B cell (primary cell): ENCODE measurements around the gene WNT9B. TPM values are rescaled to one million over a fixed set of nuclear protein-coding genes. Genes with fewer than 3 reads are reported as not detected.
A peak's percentile ranks its signal among the peaks of the same experiment; 100 is the strongest.

Source experiments
- ATAC-seq: fragments of 200-7000 bp; cut with Tn5 transposase; one replicate; pipeline ENCODE4 v1.10.0; 2021; ENCODE audit warnings: low read depth, mild to moderate bottlenecking, moderate number of reproducible peaks, moderate library complexity
- CTCF ChIA-PET: fragments of 350-600 bp; sonication (Branson Sonifier 250); formaldehyde crosslinking; loops from one replicate; lab custom pipeline; 2021; ENCODE audit warnings: antibody characterized with exemption, inconsistent platforms; lab: Charles Lee
- POLR2A ChIA-PET: fragments of 350-600 bp; sonication (Branson Sonifier 250); formaldehyde crosslinking; loops from one replicate; lab custom pipeline; 2021; ENCODE audit warnings: antibody characterized with exemption; lab: Charles Lee
- DNase-seq: peaks from one replicate; pipeline ENCODE4 v3.0.0; 2013
- H2AFZ ChIP-seq: 2 replicates; pipeline ENCODE4 v1.6.1; 2012; ENCODE audit warnings: mild to moderate bottlenecking, low read depth, low read length; ENCODE audit not compliant: insufficient read depth, poor library complexity, severe bottlenecking
- H3K27ac ChIP-seq, 2 donors: 1 replicate in 1 of 2; 2 replicates in 1 of 2; pipeline ENCODE4 v1.5.1; 2012 to 2013; ENCODE audit warnings: low read length in 2 of 2, mild to moderate bottlenecking in 2 of 2, moderate library complexity in 1 of 2
- H3K27me3 ChIP-seq, 4 experiments: fragments of 200-600 bp in 1 of 4; sonication (generic) in 1 of 4; replicated peaks in 1 of 4; 1 replicate in 2 of 4; 2 replicates in 2 of 4; pipeline versions ENCODE4 v1.6.1 to v1.7.0; 2013 to 2016; ENCODE audit warnings: low read length in 3 of 4, mild to moderate bottlenecking in 2 of 4, mixed read lengths in 1 of 4, moderate library complexity in 1 of 4; ENCODE audit not compliant: insufficient read depth in 4 of 4, control insufficient read depth in 3 of 4; ENCODE audit errors: control extremely low read depth in 1 of 4
- H3K36me3 ChIP-seq, 2 experiments: replicated peaks in 1 of 2; 1 replicate in 1 of 2; 2 replicates in 1 of 2; pipeline versions ENCODE4 v1.6.1 to v1.7.1; 2013; ENCODE audit warnings: low read length in 1 of 2; ENCODE audit not compliant: insufficient read depth in 2 of 2, control insufficient read depth in 1 of 2; ENCODE audit errors: control extremely low read depth in 1 of 2, extremely low read depth in 1 of 2
- H3K4me1 ChIP-seq, 2 donors: fragments of 200-600 bp in 1 of 2; sonication (generic) in 1 of 2; 1 replicate in 1 of 2; 2 replicates in 1 of 2; pipeline versions ENCODE4 v1.5.1 to v1.6.1; 2013 to 2017; ENCODE audit warnings: low read length in 2 of 2; ENCODE audit not compliant: control insufficient read depth in 2 of 2, insufficient read depth in 2 of 2
- H3K4me2 ChIP-seq: replicated peaks from 2 replicates; pipeline ENCODE3; 2012; ENCODE audit warnings: mild to moderate bottlenecking, low read depth, low read length; ENCODE audit not compliant: poor library complexity, severe bottlenecking
- H3K4me3 ChIP-seq, 5 experiments: fragments of 200-600 bp in 1 of 5; sonication (generic) in 1 of 5; 1 replicate in 3 of 5; 2 replicates in 2 of 5; pipeline versions ENCODE4 v1.5.1 to v1.7.0; 2011 to 2016; ENCODE audit warnings: low read length in 4 of 5, mild to moderate bottlenecking in 4 of 5, low read depth in 2 of 5, control low read depth in 1 of 5, moderate library complexity in 1 of 5; ENCODE audit not compliant: insufficient read depth in 1 of 5; ENCODE audit errors: control extremely low read depth in 1 of 5, extremely low read depth in 1 of 5
- H3K79me2 ChIP-seq: fragments of 200-600 bp; sonication (generic); one replicate; pipeline ENCODE4 v1.6.0; 2016; ENCODE audit warnings: low read length; ENCODE audit not compliant: control insufficient read depth, insufficient read depth
- H3K9ac ChIP-seq: fragments of 200-600 bp; sonication (generic); 2 replicates; pipeline ENCODE4 v1.6.1; 2017; ENCODE audit warnings: mild to moderate bottlenecking, low read length, moderate library complexity
- H3K9me3 ChIP-seq, 3 donors: one replicate each; pipeline versions ENCODE4 v1.6.1 to v1.7.1; 2013; ENCODE audit warnings: low read length in 2 of 3; ENCODE audit not compliant: control insufficient read depth in 2 of 3, insufficient read depth in 1 of 3; ENCODE audit errors: control extremely low read depth in 1 of 3
- H4K20me1 ChIP-seq: 2 replicates; pipeline ENCODE4 v1.6.0; 2012; ENCODE audit warnings: mild to moderate bottlenecking, low read length; ENCODE audit not compliant: insufficient read depth, control insufficient read depth, poor library complexity, severe bottlenecking
- H3K27ac Mint-ChIP-seq: one replicate; pipeline ENCODE4 v1.8.0; 2021; ENCODE audit warnings: mixed read lengths
- H3K27me3 Mint-ChIP-seq: one replicate; pipeline ENCODE4 v1.8.0; 2021; ENCODE audit warnings: mixed read lengths
- H3K4me1 Mint-ChIP-seq: one replicate; pipeline ENCODE4 v1.8.0; 2021; ENCODE audit warnings: mixed read lengths
- H3K4me3 Mint-ChIP-seq: one replicate; pipeline ENCODE4 v1.8.0; 2021; ENCODE audit warnings: mixed read lengths
- H3K9me3 Mint-ChIP-seq: one replicate; pipeline ENCODE4 v1.8.0; 2022; ENCODE audit warnings: mixed read lengths; ENCODE audit not compliant: insufficient read depth
- EZH2 ChIP-seq: IDR thresholded peaks from 2 replicates; pipeline ENCODE4 v1.6.1; 2012; ENCODE audit warnings: borderline replicate concordance, low read depth, mild to moderate bottlenecking, moderate library complexity, low read length; ENCODE audit not compliant: insufficient read depth, poor library complexity, severe bottlenecking
- WGBS: methylation state at CpG from one replicate; pipeline ENCODE4 v1.1.5; 2013; ENCODE audit warnings: missing lambda C conversion rate; ENCODE audit not compliant: insufficient coverage; 5-methylcytosine and 5-hydroxymethylcytosine counted together
- intact Hi-C: fragments of 100-400 bp; cut with micrococcal nuclease; formaldehyde crosslinking; loops from one replicate; pipeline ENCODE4 v1.10.0; 2022
- polyA plus RNA-seq: library from polyadenylated mRNA; depleted of rRNA; stranded (reverse); fragments of >200 nt; gene quantifications from 2 replicates; pipeline ENCODE4 v1.2.3, GENCODE V29; 2012
- total RNA-seq, 2 donors: library from RNA; stranded (reverse); fragments of 120-200 nt in 1 of 2; gene quantifications; 1 replicate in 1 of 2; 2 replicates in 1 of 2; pipeline versions ENCODE4 v1.2.3 to v1.2.4, GENCODE V29; 2013 to 2022
- TF ChIP-seq, protein P1 (sequence below): fragments of 200-600 bp; IDR thresholded peaks from one replicate; pipeline ENCODE4 v1.8.0; 2022; ENCODE audit warnings: antibody characterized with exemption, mild to moderate bottlenecking

WNT9B gene
- total and polyA plus RNA-seq, 2 donors (not counting 1 experiment from before 2014, with no cell fraction given) = not detected

DNA sequence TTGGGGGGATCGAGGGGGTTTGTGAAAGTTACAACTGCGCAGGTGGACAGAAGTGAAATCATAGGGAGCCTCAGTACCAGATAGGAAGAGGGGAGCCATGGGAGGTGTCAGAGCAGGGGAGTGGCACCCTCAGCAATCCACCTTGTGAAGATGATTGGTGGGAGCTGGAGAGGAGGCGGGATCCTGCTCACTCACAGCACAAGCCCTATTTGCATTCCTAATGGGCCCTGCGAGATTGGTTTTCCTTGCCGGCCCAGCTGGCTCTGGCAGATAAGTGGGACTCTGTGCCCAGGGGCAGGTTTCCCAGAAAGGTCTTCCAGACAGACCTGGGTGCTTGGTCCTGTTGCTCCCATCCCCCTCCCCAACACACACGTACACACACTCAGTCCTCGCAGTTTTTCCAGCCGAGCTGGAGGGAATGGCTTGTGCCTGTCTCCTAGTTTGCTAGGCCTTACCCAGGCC is 42.2 kb upstream of the WNT9B start:
- intact Hi-C loops = no loop called here
- H3K9me3 Mint-ChIP-seq = no peaks in the 10 kb centered on the region
- Histone ChIP-seq H3K4me3 (no peak overlapping the region), H3K4me2 (no peak overlapping the region), H3K36me3 (no peaks in the 10 kb centered on the region), H3K79me2 (no peaks in the 10 kb centered on the region), H3K9ac (no peak overlapping the region), H3K4me1 (no peaks in the 10 kb centered on the region), H3K9me3 (no peaks in the 10 kb centered on the region), H4K20me1 (no peaks in the 10 kb centered on the region), H3K27ac (no peak overlapping the region), H2AFZ (no peak overlapping the region), H3K27me3 (peaks cover 0 to 21% (median 6%) of the 10 kb centered on the region in 4 experiments)
- 87% methylated on average over 8 of the region's 8 CpGs for WGBS
- TF ChIP-seq EZH2 = no peak
- TF ChIP-seq, protein P1, sequence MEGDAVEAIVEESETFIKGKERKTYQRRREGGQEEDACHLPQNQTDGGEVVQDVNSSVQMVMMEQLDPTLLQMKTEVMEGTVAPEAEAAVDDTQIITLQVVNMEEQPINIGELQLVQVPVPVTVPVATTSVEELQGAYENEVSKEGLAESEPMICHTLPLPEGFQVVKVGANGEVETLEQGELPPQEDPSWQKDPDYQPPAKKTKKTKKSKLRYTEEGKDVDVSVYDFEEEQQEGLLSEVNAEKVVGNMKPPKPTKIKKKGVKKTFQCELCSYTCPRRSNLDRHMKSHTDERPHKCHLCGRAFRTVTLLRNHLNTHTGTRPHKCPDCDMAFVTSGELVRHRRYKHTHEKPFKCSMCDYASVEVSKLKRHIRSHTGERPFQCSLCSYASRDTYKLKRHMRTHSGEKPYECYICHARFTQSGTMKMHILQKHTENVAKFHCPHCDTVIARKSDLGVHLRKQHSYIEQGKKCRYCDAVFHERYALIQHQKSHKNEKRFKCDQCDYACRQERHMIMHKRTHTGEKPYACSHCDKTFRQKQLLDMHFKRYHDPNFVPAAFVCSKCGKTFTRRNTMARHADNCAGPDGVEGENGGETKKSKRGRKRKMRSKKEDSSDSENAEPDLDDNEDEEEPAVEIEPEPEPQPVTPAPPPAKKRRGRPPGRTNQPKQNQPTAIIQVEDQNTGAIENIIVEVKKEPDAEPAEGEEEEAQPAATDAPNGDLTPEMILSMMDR = no peak
- peaks cover 30% of the 10 kb centered on the region for H3K27me3 Mint-ChIP-seq
- ChIA-PET POLR2A (no interaction called here), CTCF (interaction anchor here (0.9 kb wide), 1 partner anchor 11 kb away, joined by 4 read pairs; no protein-coding TSS in a partner anchor)
- no peak overlapping the region for H3K4me3 Mint-ChIP-seq
- H3K4me1 Mint-ChIP-seq = no peaks in the 10 kb centered on the region
- no peak for ATAC-seq
- DNase-seq = no peak
- no peak overlapping the region for H3K27ac Mint-ChIP-seq

DNA sequence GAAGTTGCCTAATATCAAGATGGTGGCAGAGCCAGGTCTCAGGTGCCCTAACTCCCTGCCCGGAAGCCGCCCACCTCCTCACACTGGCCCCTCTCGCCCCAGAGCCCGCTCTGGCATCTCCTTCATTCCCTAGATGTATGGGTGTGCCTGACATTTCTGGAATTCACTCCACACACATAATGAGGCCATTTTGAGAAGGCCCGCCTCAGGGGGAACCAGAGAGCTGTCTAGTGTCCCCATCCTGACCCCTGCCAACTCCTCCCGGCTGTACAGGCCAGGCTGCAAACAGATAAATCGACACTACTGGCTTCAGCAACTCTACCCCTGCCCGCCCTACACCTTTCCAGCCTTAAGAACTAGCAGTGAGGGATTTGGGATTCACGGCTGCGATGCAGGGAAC is 40.5 kb upstream of the WNT9B start:
- H3K4me3 Mint-ChIP-seq = no peak overlapping the region

More for the DNA sequence above, 40.5 kb upstream of the WNT9B start:
- DNase-seq (no peak), ATAC-seq (no peak)
- CTCF ChIA-PET = no interaction called here
- Histone ChIP-seq H3K4me2 (no peak overlapping the region), H3K4me3 (no peak overlapping the region), H3K27ac (no peak overlapping the region), H3K9me3 (no peaks in the 10 kb centered on the region), H3K79me2 (no peaks in the 10 kb centered on the region), H3K36me3 (no peaks in the 10 kb centered on the region), H3K27me3 (peaks cover 0 to 38% (median 15%) of the 10 kb centered on the region in 4 experiments), H3K9ac (no peak overlapping the region), H3K4me1 (peaks cover 0 to under 1% of the 10 kb centered on the region in 2 donors), H4K20me1 (no peaks in the 10 kb centered on the region), H2AFZ (no peak overlapping the region)
- TF ChIP-seq EZH2 = no peak
- TF ChIP-seq, protein P1 = no peak
- intact Hi-C loops = no loop called here
- WGBS = 90% methylated on average over 9 of the region's 10 CpGs
- H3K27ac Mint-ChIP-seq = peak overlapping the region; percentile 26
- H3K9me3 Mint-ChIP-seq = no peaks in the 10 kb centered on the region
- H3K4me1 Mint-ChIP-seq = no peaks in the 10 kb centered on the region
- POLR2A ChIA-PET = no interaction called here
- peaks cover 38% of the 10 kb centered on the region for H3K27me3 Mint-ChIP-seq
